Caco-2 (cell line): ENCODE results near the gene CNTN6. TPM values are rescaled to one million over a fixed set of nuclear protein-coding genes. Genes with fewer than 3 reads are reported as not detected.

Source experiments
- BruUV-seq: library from RNA; stranded (reverse); fragments of 400-500 nt; replicated peaks from 2 replicates; lab custom pipeline; 2021; lab: Mats Ljungman, UMichigan
- CTCF ChIA-PET: fragments of 300-600 bp; sonication (Branson Sonifier 250); formaldehyde crosslinking; loops from one replicate; lab custom pipeline; 2022; ENCODE audit warnings: antibody characterized with exemption; lab: Charles Lee
- POLR2A ChIA-PET: fragments of 300-600 bp; sonication (Branson Sonifier 250); formaldehyde crosslinking; loops from one replicate; lab custom pipeline; 2022; ENCODE audit warnings: antibody characterized with exemption; lab: Charles Lee
- DNase-seq, 2 experiments: peaks; one replicate each; pipeline versions ENCODE4 v3.0.0 to v3.0.0-alpha.2; 2020 to 2022
- H3K27me3 ChIP-seq: replicated peaks from 2 replicates; pipeline ENCODE4 v1.6.0; 2011; ENCODE audit warnings: low read length; ENCODE audit not compliant: control insufficient read depth, insufficient read depth
- H3K36me3 ChIP-seq: 2 replicates; pipeline ENCODE4 v1.5.1; 2011; ENCODE audit warnings: low read length; ENCODE audit not compliant: control insufficient read depth, insufficient read depth
- H3K4me1 ChIP-seq: fragments of 250-450 bp; sonication (Bioruptor Pico); 2 replicates; pipeline ENCODE4 v1.5.1; 2020; ENCODE audit warnings: mild to moderate bottlenecking
- H3K4me3 ChIP-seq: 2 replicates; pipeline ENCODE4 v1.5.1; 2011; ENCODE audit warnings: low read depth, mild to moderate bottlenecking, control low read depth, low read length
- H3K9me3 ChIP-seq: fragments of 250-450 bp; sonication (Bioruptor Pico); 2 replicates; pipeline ENCODE4 v1.5.1; 2020; ENCODE audit warnings: mild to moderate bottlenecking, moderate library complexity
- H3K27ac Mint-ChIP-seq: one replicate; pipeline ENCODE4 v1.8.0; 2022; ENCODE audit warnings: mixed read lengths; ENCODE audit not compliant: unreplicated experiment
- H3K27me3 Mint-ChIP-seq: one replicate; pipeline ENCODE4 v1.8.0; 2022; ENCODE audit warnings: mixed read lengths; ENCODE audit not compliant: insufficient read depth, unreplicated experiment
- H3K36me3 Mint-ChIP-seq: one replicate; pipeline ENCODE4 v1.8.0; 2022; ENCODE audit warnings: mild to moderate bottlenecking, mixed read lengths; ENCODE audit not compliant: insufficient read depth, unreplicated experiment
- H3K4me1 Mint-ChIP-seq: one replicate; pipeline ENCODE4 v1.8.0; 2022; ENCODE audit warnings: low read depth, mixed read lengths; ENCODE audit not compliant: unreplicated experiment
- H3K4me3 Mint-ChIP-seq: one replicate; pipeline ENCODE4 v1.8.0; 2022; ENCODE audit warnings: mild to moderate bottlenecking, moderate library complexity, mixed read lengths; ENCODE audit not compliant: unreplicated experiment
- H3K9me3 Mint-ChIP-seq: one replicate; pipeline ENCODE4 v1.8.0; 2022; ENCODE audit warnings: mixed read lengths; ENCODE audit not compliant: unreplicated experiment
- CTCF ChIP-seq, 2 experiments: fragments of 200-600 bp in 1 of 2; IDR thresholded peaks; 1 replicate in 1 of 2; 2 replicates in 1 of 2; pipeline versions ENCODE4 v1.5.1 to v1.8.0; 2011 to 2022; ENCODE audit warnings: antibody characterized with exemption in 1 of 2, control low read depth in 1 of 2, inconsistent platforms in 1 of 2, low read depth in 1 of 2, low read length in 1 of 2, mild to moderate bottlenecking in 1 of 2, moderate library complexity in 1 of 2; ENCODE audit not compliant: insufficient read depth in 1 of 2, severe bottlenecking in 1 of 2, unreplicated experiment in 1 of 2
- intact Hi-C: fragments of 100-400 bp; cut with micrococcal nuclease; formaldehyde crosslinking; loops from one replicate; pipeline ENCODE4 v1.10.0; 2022; ENCODE audit not compliant: unreplicated experiment
- total RNA-seq: library from RNA; stranded (reverse); gene quantifications from 2 replicates; pipeline ENCODE4 v1.2.3, GENCODE V29; 2022

CNTN6 gene
- total RNA-seq, 1 experiment from 2014 or later = not detected

- Mint-ChIP-seq H3K9me3 (no peaks in the 10 kb centered on the region), H3K27me3 (peaks cover 4% of the 10 kb centered on the region), H3K27ac (no peak overlapping the region), H3K36me3 (peaks cover 2% of the 10 kb centered on the region), H3K4me1 (no peaks in the 10 kb centered on the region), H3K4me3 (no peak overlapping the region)
- no peaks in the 10 kb centered on the region for H3K4me1 ChIP-seq
- intact Hi-C loops = loop anchor here (10.0 kb wide), 1 partner anchor 75 kb away; no protein-coding TSS in a partner anchor
- H3K9me3 ChIP-seq = no peaks in the 10 kb centered on the region
- no peaks in the 10 kb centered on the region for H3K36me3 ChIP-seq
- no TSS peak for BruUV-seq
- CTCF ChIA-PET = no interaction called here
- no peaks in the 10 kb centered on the region for H3K27me3 ChIP-seq
- H3K4me3 ChIP-seq = no peak overlapping the region
- POLR2A ChIA-PET = no interaction called here
- no peak for DNase-seq
- no peak for TF ChIP-seq CTCF (IDR thresholded peaks at IDR 0.05; ENCODE audit: insufficient read depth in 1 of 2, low read depth in 1 of 2, low read length in 1 of 2, severe bottlenecking in 1 of 2, unreplicated experiment in 1 of 2)
Measured at GRCh38 chr3:1269808-1270207, 177.0 kb downstream of the CNTN6 start.

- no TSS peak for BruUV-seq
- H3K9me3 ChIP-seq = no peaks in the 10 kb centered on the region
Measured at GRCh38 chr3:1272546-1273265, 179.9 kb downstream of the CNTN6 start.

DNA sequence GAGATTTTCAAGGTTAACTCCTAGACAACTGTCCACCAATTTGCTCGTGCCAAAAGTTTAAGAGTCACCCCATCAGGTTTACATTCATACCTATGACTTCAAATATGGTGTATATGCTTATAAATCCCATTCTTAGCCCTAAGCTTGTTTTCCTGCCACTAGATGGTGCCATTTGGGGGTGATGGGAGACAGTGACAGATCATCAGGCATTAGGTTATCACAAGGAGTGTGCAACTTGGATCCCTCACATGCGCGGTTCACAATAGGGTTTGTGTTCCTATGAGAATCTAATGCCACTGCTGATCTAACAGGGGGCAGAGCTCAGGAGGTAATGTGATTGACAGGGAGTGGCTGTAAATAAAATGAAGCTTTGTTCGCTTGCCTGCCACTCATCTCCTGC, 182.7 kb downstream of the CNTN6 start:
- no peak overlapping the region for H3K4me3 ChIP-seq
- peak; percentile 30 to 38 for DNase-seq
- Mint-ChIP-seq H3K27ac (no peak overlapping the region), H3K27me3 (peaks cover 6% of the 10 kb centered on the region), H3K36me3 (no peaks in the 10 kb centered on the region), H3K4me1 (no peaks in the 10 kb centered on the region), H3K4me3 (no peak overlapping the region), H3K9me3 (no peaks in the 10 kb centered on the region)
- peak; percentile 32 to 47 for TF ChIP-seq CTCF (IDR thresholded peaks at IDR 0.05; ENCODE audit: insufficient read depth in 1 of 2, low read depth in 1 of 2, low read length in 1 of 2, severe bottlenecking in 1 of 2, unreplicated experiment in 1 of 2)
- ChIA-PET CTCF (no interaction called here), POLR2A (no interaction called here)
- no TSS peak for BruUV-seq
- H3K27me3 ChIP-seq = no peaks in the 10 kb centered on the region
- H3K9me3 ChIP-seq = no peaks in the 10 kb centered on the region
- intact Hi-C loops = loop anchor here (2.0 to 10.0 kb wide), 3 partner anchors 69 to 1739 kb away; no protein-coding TSS in a partner anchor
- no peaks in the 10 kb centered on the region for H3K36me3 ChIP-seq
- no peaks in the 10 kb centered on the region for H3K4me1 ChIP-seq

More at GRCh38 chr3:1272546-1273265, 179.9 kb downstream of the CNTN6 start:
- no peaks in the 10 kb centered on the region for H3K36me3 Mint-ChIP-seq
- peaks cover 6% of the 10 kb centered on the region for H3K27me3 Mint-ChIP-seq
- no peaks in the 10 kb centered on the region for H3K4me1 Mint-ChIP-seq
- ChIA-PET CTCF (no interaction called here), POLR2A (no interaction called here)
- Histone ChIP-seq H3K4me3 (no peak overlapping the region), H3K36me3 (no peaks in the 10 kb centered on the region), H3K4me1 (no peaks in the 10 kb centered on the region), H3K27me3 (no peaks in the 10 kb centered on the region)
- H3K9me3 Mint-ChIP-seq = no peaks in the 10 kb centered on the region
- H3K4me3 Mint-ChIP-seq = no peak overlapping the region
- TF ChIP-seq CTCF (IDR thresholded peaks at IDR 0.05; ENCODE audit: insufficient read depth in 1 of 2, low read depth in 1 of 2, low read length in 1 of 2, severe bottlenecking in 1 of 2, unreplicated experiment in 1 of 2) = no peak
- intact Hi-C loops = loop anchor here (10.0 kb wide), 1 partner anchor 72 kb away; no protein-coding TSS in a partner anchor
- no peak overlapping the region for H3K27ac Mint-ChIP-seq
- DNase-seq = no peak
